ENCODE data around the gene SPATA25. TPM values are rescaled to one million over a fixed set of nuclear protein-coding genes. Genes with fewer than 3 reads are reported as not detected.

SPATA25 gene
- total RNA-seq, 4 donors from 2014 or later: 1.9 to 12.9 (median 6.4) TPM; not detected in 1

DNA sequence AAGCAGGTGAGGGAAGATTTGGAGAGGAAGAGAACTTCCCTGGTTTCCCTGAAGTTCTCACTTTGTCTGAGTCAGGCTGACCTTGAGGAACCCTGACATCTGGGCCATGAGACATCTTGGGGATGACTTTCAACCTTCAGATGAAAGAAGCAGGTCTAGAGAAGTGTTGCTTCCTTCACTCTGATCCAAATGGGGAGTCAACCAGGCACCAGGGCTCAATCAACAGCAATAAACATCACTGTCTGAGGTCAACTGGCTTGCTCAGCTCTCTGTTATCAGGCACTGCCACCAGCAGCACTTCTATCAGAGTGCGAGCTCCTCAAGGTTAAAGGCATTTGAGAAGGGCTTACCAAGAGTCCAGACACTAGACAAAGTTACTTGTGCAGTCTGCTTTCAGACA is 36.5 kb downstream of the SPATA25 start:
- Histone ChIP-seq H3K36me3 (peaks cover 51% of the 10 kb centered on the region), H3K9me3 (no peaks in the 10 kb centered on the region), H3K27me3 (no peaks in the 10 kb centered on the region), H3K27ac (no peak overlapping the region), H3K4me3 (no peak overlapping the region), H3K4me1 (peaks cover 13% of the 10 kb centered on the region)
- WGBS: 100% methylated on average over 1 of the region's 1 CpG
- DNase-seq (ENCODE audit: low spot score in 2 of 2): no peak
- no peak for TF ChIP-seq POLR2AphosphoS5 (IDR thresholded peaks at IDR 0.05)
- TF ChIP-seq POLR2A (IDR thresholded peaks at IDR 0.05): no peak
- TF ChIP-seq EP300 (IDR thresholded peaks at IDR 0.05): no peak
- TF ChIP-seq, protein P1, sequence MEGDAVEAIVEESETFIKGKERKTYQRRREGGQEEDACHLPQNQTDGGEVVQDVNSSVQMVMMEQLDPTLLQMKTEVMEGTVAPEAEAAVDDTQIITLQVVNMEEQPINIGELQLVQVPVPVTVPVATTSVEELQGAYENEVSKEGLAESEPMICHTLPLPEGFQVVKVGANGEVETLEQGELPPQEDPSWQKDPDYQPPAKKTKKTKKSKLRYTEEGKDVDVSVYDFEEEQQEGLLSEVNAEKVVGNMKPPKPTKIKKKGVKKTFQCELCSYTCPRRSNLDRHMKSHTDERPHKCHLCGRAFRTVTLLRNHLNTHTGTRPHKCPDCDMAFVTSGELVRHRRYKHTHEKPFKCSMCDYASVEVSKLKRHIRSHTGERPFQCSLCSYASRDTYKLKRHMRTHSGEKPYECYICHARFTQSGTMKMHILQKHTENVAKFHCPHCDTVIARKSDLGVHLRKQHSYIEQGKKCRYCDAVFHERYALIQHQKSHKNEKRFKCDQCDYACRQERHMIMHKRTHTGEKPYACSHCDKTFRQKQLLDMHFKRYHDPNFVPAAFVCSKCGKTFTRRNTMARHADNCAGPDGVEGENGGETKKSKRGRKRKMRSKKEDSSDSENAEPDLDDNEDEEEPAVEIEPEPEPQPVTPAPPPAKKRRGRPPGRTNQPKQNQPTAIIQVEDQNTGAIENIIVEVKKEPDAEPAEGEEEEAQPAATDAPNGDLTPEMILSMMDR (IDR thresholded peaks at IDR 0.05): no peak

DNA sequence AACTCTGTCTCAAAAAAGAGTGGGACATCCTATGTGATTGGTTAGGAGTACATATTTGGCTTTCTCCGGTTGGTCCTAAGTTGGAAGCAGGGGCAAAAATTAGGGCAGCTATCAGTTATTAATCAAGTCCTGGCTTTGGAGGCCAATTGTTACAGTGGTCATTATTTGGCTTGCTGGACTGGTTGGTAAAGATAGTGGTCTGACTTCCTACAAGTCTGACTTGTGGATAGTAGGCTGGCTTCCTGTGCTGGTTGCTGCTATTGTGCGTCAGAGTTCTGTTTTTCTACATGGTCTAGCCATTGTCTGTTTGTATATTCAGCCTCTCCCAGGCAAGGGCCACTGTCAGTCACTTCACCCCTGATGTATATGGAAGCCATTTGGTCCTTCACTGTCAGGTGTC is 37.2 kb downstream of the SPATA25 start:
- H3K4me1 ChIP-seq: peaks cover 6% of the 10 kb centered on the region
- whole genome bisulfite sequencing: 96% methylated on average over 2 of the region's 2 CpGs
- no peaks in the 10 kb centered on the region for H3K9me3 ChIP-seq
- no peak overlapping the region for H3K27ac ChIP-seq
- no peaks in the 10 kb centered on the region for H3K27me3 ChIP-seq
- TF ChIP-seq, protein P1 (IDR thresholded peaks at IDR 0.05): no peak
- TF ChIP-seq POLR2A (IDR thresholded peaks at IDR 0.05) (no peak), POLR2AphosphoS5 (IDR thresholded peaks at IDR 0.05) (no peak), EP300 (IDR thresholded peaks at IDR 0.05) (no peak)
- DNase-seq (ENCODE audit: low spot score in 2 of 2): no peak
- H3K36me3 ChIP-seq: peaks cover 58% of the 10 kb centered on the region
- no peak overlapping the region for H3K4me3 ChIP-seq

DNA sequence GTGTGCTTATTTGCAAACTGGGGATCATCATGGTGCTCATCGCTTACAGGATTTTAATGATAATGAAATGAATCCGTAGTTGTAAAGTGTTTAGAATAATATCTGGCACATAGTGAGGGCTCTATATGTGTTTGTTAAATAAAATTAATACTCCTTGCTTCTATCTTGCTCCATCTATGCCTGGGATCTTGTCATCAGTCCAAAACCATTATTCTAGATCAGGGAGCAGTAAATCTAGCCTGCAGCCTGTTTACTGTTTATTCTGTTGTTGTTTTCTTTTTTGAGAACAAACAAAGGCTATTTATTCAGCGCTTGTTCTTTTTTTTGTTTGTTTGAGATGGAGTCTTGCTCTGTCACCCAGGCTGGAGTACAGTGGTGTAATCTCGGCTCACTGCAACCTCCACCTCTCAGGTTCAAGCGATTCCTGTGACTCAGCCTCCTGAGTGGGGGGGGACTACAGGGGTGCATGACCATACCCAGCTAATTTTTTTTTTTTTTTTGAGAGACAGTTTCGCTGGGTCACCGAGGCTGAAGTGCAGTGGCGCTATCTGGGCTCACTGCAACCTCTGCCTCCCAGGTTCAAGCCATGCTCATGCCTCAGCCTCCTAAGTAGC is 38.3 kb downstream of the SPATA25 start:
- H3K9me3 ChIP-seq: no peaks in the 10 kb centered on the region
- no peaks in the 10 kb centered on the region for H3K27me3 ChIP-seq
- H3K4me1 ChIP-seq: no peaks in the 10 kb centered on the region
- DNase-seq (ENCODE audit: low spot score in 2 of 2): no peak
- no peak overlapping the region for H3K4me3 ChIP-seq
- H3K27ac ChIP-seq: no peak overlapping the region
- WGBS: 94% methylated on average over 8 of the region's 8 CpGs
- TF ChIP-seq EP300 (IDR thresholded peaks at IDR 0.05) (no peak), POLR2A (IDR thresholded peaks at IDR 0.05) (no peak)
- H3K36me3 ChIP-seq: peaks cover 70% of the 10 kb centered on the region

DNA sequence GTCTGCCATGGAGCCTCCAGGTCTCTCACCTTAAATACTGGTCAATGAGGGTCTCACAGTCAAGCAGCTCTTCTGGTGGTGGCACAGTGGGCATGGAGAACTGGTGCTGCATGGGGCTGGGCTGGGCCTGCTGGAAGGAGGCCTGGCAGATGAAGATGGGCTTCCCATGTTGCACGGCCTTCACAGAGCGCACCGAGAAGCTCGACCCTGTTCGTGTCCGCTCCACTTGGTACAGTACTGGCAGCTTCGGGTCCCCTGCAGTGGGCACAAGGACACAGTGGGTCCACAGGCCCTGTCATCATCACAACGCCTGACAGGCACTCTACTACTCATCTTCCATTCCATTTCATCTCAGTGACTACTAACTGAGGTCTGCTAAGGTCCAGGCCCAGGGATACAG is 39.0 kb downstream of the SPATA25 start:
- 97% methylated on average over 7 of the region's 8 CpGs for WGBS
- Histone ChIP-seq H3K27me3 (no peaks in the 10 kb centered on the region), H3K9me3 (no peaks in the 10 kb centered on the region), H3K27ac (no peak overlapping the region), H3K4me1 (no peaks in the 10 kb centered on the region), H3K4me3 (no peak overlapping the region), H3K36me3 (peaks cover 73% of the 10 kb centered on the region)
- no peak for DNase-seq (ENCODE audit: low spot score in 2 of 2)
- TF ChIP-seq, protein P1 (IDR thresholded peaks at IDR 0.05): no peak
- TF ChIP-seq EP300 (IDR thresholded peaks at IDR 0.05) (no peak), POLR2AphosphoS5 (IDR thresholded peaks at IDR 0.05) (no peak), POLR2A (IDR thresholded peaks at IDR 0.05) (no peak)

DNA sequence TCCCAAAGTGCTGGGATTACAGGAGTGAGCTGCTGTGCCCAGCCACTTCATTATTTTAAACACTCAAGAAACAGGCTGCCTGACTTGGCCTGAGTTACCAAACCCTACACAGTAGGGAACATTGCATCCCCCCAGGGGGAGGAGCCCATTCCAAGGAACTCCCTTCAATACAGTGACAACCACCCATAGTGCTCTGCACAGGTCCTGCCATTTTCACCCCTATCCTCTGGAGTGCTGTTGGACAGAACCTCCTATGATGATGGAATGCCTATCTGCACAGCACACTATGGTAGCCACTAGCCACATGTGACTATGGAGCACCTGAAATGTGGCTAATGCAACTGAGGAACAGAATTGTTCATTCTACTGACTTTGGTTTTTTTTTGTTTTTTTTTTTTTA is 42.0 kb downstream of the SPATA25 start:
- Histone ChIP-seq H3K36me3 (peaks cover 96% of the 10 kb centered on the region), H3K27ac (no peak overlapping the region), H3K4me3 (no peak overlapping the region), H3K27me3 (no peaks in the 10 kb centered on the region), H3K4me1 (peaks cover 13% of the 10 kb centered on the region), H3K9me3 (no peaks in the 10 kb centered on the region)
- no peak for DNase-seq (ENCODE audit: low spot score in 2 of 2)
- TF ChIP-seq POLR2A (IDR thresholded peaks at IDR 0.05) (no peak), EP300 (IDR thresholded peaks at IDR 0.05) (no peak)
- TF ChIP-seq, protein P1 (IDR thresholded peaks at IDR 0.05): no peak

DNA sequence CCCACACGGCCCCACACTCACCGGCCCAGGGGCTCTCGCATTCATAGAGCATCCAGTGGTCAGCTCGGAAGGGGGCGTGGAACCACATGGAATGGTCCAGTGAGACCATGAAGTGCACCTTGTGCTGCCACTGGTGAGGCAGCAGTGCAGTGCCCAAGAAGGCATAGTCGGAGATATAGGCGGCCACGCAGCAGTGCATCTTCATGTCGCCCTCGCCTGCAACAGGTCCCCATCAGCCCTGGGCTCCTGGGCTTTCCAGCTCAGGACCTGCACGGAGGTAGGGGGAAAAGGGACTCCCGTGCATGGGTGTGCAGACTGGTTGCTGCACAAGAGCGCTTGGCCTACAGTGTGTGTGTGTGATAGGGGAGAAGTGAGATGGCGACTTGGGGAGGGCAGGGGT is 43.9 kb downstream of the SPATA25 start:
- Histone ChIP-seq H3K27me3 (no peaks in the 10 kb centered on the region), H3K27ac (no peak overlapping the region), H3K4me3 (no peak overlapping the region), H3K4me1 (peaks cover 13% of the 10 kb centered on the region), H3K9me3 (no peaks in the 10 kb centered on the region), H3K36me3 (peaks cover 84% of the 10 kb centered on the region)
- no peak for DNase-seq (ENCODE audit: low spot score in 2 of 2)
- WGBS: 88% methylated on average over 14 of the region's 14 CpGs
- TF ChIP-seq, protein P1 (IDR thresholded peaks at IDR 0.05): no peak
- TF ChIP-seq POLR2A (IDR thresholded peaks at IDR 0.05) (no peak), POLR2AphosphoS5 (IDR thresholded peaks at IDR 0.05) (no peak), EP300 (IDR thresholded peaks at IDR 0.05) (no peak)
